Measurements from ENCODE around the gene HYAL3.
A peak's percentile ranks its signal among the peaks of the same experiment; 100 is the strongest.

HYAL3 gene

GRCh38 chr3:50327943-50328691 is 28.9 kb upstream of the HYAL3 start, which contains the start of gene TUSC2:
Gene TUSC2, minus strand, starts transcription at chr3:50328223. Its CDS starts 124 bp downstream, at chr3:50328099.
- DNase-seq = peak; percentile 97

- no peak for DNase-seq
These were observed 27.9 kb upstream of the HYAL3 start for GRCh38 chr3:50327129-50327528.

- DNase-seq = no peak
These were observed 27.0 kb upstream of the HYAL3 start for GRCh38 chr3:50326182-50326541.

DNA sequence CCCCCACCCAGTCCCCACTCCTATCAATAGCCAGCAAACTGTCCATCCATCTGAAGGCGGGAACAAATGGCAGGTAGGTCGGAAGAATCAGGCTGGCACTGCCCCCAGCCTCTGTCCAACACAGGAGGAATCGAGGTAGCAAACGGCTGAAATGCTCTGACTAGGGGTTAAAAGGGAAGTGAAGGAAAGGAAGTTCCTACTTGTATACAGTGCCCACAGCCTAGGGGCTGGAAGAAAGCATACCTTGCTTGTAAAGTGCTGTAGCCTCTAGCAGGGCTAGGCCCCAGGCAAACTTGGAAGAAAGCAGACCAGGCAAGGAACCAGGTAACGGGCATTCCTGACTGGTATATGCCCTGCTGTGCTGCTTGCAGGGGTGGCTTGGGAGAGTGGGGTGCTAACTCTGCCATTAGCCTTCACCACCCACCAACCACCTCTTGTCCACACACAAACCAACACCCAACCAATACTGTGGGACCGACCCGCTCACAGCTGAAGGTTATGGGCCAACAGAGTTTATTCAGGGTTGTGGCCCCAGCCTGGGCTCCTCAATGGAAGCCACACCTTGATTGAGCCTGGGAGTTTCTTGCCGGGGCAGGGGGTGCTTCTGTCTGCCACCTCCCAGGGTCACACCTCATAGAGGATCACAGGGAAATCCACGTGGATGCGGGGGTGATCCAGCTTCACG is 26.4 kb upstream of the HYAL3 start:
- no peak for DNase-seq

GRCh38 chr3:50325113-50325480 is 25.9 kb upstream of the HYAL3 start:
- no peak for DNase-seq

- DNase-seq = peak; percentile 60
These were observed 25.3 kb upstream of the HYAL3 start for GRCh38 chr3:50324351-50325112.

- DNase-seq = no peak
These were observed 24.5 kb upstream of the HYAL3 start for GRCh38 chr3:50323614-50324199.

GRCh38 chr3:50323092-50323600 is 23.9 kb upstream of the HYAL3 start:
- no peak for DNase-seq

DNA sequence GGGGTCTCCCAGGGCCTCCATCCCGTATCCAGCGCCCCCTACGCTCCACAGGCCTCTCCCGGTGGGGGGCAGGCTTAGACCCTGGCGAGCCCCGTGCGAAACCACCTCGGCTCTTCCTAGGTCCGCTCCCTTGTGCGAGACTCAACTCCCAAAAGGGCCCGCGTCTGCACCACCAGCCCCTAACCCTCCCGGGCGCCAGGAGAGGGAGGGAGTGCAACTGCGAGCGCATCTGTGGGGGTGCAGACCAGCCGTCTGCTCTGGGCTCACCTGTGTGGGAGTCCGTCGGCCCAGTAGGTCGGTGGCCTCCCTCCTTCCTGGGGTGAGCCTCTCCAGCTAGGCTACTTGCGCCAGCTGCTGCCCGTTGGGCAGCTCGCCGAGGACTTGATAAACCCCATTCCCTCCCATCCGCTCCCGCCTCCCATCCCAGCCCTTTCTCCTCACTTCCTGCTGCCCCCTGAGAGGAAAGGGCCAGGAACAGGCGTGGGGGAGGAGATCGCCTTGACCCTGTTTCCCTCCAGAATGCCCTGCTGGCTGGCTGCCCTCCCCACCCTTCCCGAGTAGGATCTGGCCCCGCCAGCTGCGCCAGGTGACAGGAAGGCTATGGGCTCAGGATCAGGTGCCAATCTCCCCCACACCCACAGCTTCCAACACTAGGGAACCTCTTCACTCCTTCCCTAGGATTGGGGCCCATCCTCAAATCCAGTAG is 23.3 kb upstream of the HYAL3 start, which contains the start of gene HYAL2:
TSS of gene HYAL2 (minus strand) at position 360 of the 706 bp plus-strand sequence. CDS start 2,256 bp downstream, outside the sequence.
- DNase-seq = no peak

GRCh38 chr3:50322115-50322385 is 22.8 kb upstream of the HYAL3 start:
- DNase-seq = no peak

DNA sequence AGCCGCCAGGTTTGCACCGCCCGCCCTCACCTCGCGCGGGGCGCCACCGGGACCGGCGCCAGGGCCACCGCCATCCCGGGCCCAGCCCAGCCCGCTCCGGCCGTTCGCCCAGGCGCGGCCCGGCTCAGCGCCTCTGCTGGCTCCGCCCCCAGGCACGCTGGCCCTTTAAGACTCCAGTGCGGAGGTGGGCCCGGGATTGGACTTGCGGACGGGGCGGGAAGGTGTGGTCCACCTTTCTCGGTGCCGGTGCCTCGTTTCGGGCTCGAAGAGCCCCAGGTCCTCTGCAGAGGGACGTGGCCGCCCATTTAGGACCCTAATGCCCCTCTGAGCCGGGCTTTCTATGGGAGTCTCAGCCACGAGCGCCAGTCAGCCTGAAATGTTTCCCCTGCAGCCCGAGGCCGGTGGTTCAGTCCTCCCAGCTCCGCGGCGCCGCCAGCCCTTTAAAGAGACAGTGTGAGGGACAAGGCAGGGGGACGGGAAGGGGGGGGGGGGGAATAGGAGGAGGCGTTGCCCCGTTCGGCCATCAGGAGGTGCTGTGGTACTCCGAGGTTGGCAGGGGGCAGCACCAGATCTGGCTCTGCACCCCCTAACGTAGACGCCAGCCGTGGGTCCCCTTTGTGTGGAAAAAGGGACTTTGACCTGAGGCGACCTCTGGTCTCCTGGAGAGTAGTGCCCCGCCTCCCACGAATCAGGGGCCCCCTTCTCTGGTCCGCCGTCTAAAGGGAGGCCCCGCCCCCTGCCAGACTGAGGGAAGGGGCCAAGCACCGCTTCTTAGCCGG is 22.3 kb upstream of the HYAL3 start:
- peak; percentile 85 for DNase-seq

DNA sequence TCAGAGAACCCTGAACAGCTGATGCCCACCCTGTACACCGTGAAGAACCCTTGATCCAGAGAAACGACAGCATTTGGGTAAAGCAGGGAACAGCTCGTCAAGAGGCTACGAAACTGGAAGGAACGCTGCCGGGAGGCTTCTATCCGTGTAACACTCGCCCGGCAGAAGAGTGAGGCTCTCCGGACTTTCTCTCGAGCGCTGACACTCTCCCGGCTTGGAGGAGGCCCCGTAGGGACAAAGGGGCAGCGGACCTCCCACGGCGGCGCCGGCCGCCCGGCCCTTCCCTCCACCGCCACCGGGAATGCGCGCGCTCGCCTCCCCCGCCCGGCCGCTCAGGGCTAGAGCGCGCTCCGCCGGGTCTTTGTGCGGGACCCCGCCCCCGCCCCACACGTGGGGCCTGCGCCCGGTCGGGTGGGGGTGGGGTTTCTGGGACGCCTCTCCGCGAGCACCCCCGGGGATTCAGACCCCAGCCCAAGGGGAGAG is 21.7 kb upstream of the HYAL3 start:
- peak; percentile 58 for DNase-seq

- DNase-seq = no peak
These were observed 20.9 kb upstream of the HYAL3 start for GRCh38 chr3:50319894-50320625.

DNA sequence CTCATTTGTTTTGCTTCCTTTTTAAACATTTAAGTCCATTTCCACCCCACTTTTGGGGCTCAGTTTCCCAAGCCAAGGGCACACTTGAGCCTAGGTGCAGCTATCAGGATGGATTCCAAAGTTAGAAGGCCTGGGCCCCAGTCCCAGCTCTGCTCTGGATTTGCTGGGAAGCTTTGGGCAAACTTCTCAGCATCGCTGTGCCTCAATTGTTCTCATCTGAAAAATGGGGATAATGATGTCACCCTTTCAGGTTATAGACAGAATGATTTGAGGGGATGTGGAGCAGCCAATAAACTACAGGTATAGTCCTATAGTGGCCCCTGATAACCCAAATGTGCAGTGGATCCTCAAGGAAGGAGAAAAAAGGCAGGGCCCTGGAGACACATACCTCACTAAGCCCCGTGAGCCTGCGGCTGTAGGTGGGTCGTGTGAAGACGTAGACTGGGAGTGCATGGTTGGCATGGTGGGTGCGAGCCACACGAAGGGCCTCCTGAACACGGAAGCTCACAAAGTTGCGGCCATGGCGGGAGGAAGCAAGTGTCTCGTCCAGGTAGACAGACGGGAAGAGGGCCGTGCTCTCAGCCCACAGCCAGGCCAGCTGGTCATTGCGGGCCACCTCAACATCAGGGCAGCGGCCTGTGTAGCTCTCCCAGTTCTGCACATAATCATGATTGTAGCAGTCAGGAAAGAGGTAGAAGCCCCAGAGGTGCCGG is 20.1 kb upstream of the HYAL3 start:
- DNase-seq = no peak

- DNase-seq = no peak
These were observed 19.4 kb upstream of the HYAL3 start for GRCh38 chr3:50318615-50319014.

DNA sequence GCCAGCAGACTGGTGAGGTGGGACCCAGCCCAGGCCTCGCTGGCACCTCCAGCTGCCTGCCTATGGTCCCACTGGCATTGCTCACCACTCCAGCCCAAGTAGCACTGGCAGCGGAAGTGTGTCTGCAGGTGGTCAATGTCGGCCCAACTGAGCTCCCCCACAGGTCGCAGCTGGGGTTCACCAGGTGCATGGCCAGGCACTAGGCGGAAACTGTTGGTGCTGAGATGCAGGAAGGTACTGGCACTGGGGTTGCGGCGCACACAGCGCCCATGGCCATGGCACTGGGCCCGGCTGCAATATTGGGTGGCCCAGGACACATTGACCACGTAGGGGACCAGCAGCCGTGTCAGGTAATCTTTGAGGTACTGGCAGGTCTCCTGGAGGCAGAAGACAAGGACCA is 19.0 kb upstream of the HYAL3 start:
- no peak for DNase-seq

DNA sequence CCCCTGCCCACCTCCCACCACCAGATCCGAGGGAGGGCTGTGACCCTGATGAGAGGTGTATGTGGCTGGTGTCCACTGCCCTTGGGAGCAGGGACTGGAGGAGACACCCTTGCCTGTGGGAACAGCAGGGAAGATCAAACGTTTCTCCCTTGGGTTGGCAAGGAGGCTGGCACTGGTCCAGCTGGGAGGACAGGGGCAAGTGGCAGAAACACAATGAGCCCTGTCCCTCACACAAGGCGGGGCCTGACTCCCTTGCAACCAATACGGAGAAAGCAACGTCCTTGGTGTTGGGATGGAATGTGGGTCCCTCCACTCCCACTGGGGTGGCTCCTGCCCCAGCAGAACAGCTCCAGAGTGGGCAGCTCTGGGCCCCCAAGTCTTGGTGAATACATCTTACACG is 18.1 kb upstream of the HYAL3 start:
- no peak for DNase-seq

DNA sequence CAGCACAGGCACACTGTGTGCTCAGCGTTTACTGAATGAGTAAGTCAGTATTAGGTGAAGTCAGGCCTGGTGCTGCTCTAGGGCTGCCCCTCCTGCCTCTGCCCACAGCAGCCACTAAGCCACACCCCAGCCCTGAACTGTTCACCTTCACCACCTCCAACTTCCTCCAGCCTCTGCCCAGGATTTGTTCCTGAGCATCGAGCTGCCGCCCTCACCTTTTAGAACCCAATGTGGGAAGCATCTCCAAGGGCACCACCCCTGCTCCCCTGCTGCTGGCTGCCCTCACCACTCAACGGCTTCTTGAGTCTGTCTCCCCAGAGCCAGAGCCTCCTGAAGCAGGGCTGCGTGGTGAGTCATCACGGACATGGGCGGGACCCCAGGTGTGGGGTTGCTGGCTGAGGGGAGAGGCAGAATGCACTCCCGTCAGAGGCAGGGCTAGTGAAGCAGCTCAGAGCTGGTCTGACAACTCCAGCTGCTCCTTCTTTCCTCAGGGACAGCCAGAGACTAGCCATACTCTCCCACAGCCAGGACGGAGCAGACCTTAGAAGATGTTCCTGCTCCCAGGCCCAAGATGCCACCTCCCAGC is 17.5 kb upstream of the HYAL3 start:
- peak; percentile 66 for DNase-seq

- no peak for DNase-seq
These were observed 15.6 kb upstream of the HYAL3 start for GRCh38 chr3:50314816-50315215.

GRCh38 chr3:50314342-50314741 is 15.1 kb upstream of the HYAL3 start:
- no peak for DNase-seq

Measured in activated CD4-positive, alpha-beta T cell treated with anti-CD3 and anti-CD28 coated beads, Interleukin-2, amount 50 U/mL, for 16 hours (primary cell).